ENCODE measurements around the gene LANCL2.

The LANCL2 gene

GRCh38 chr7:55360486-55360885 lies 4.7 kb upstream of the LANCL2 start:
- Histone ChIP-seq H3K4me3 (ENCODE audit: severe bottlenecking) (no peak overlapping the region), H3K27ac (ENCODE audit: poor library complexity, severe bottlenecking) (no peak overlapping the region), H3K36me3 (ENCODE audit: low read depth) (no peaks in the 10 kb centered on the region), H3K4me1 (ENCODE audit: insufficient read depth, poor library complexity, severe bottlenecking) (no peaks in the 10 kb centered on the region), H3K9me3 (ENCODE audit: severe bottlenecking) (no peaks in the 10 kb centered on the region), H3K27me3 (ENCODE audit: insufficient read depth, poor library complexity, severe bottlenecking) (no peaks in the 10 kb centered on the region)
- ATAC-seq (ENCODE audit: low read depth) (no peak), DNase-seq (ENCODE audit: low spot score) (no peak)
- TF ChIP-seq CTCF (IDR thresholded peaks at IDR 0.05; ENCODE audit: poor library complexity, severe bottlenecking), result no peak

GRCh38 chr7:55361560-55361959 lies 3.6 kb upstream of the LANCL2 start:
- no peak overlapping the region for H3K4me3 ChIP-seq (ENCODE audit: severe bottlenecking)
- no peaks in the 10 kb centered on the region for H3K9me3 ChIP-seq (ENCODE audit: severe bottlenecking)
- H3K4me1 ChIP-seq (ENCODE audit: insufficient read depth, poor library complexity, severe bottlenecking), result no peaks in the 10 kb centered on the region
- H3K36me3 ChIP-seq (ENCODE audit: low read depth), result no peaks in the 10 kb centered on the region
- TF ChIP-seq CTCF (IDR thresholded peaks at IDR 0.05; ENCODE audit: poor library complexity, severe bottlenecking), result no peak
- ATAC-seq (ENCODE audit: low read depth) (no peak), DNase-seq (ENCODE audit: low spot score) (no peak)
- no peaks in the 10 kb centered on the region for H3K27me3 ChIP-seq (ENCODE audit: insufficient read depth, poor library complexity, severe bottlenecking)
- no peak overlapping the region for H3K27ac ChIP-seq (ENCODE audit: poor library complexity, severe bottlenecking)

GRCh38 chr7:55362927-55363326 lies 2.2 kb upstream of the LANCL2 start:
- DNase-seq (ENCODE audit: low spot score) (no peak), ATAC-seq (ENCODE audit: low read depth) (no peak)
- Histone ChIP-seq H3K4me3 (ENCODE audit: severe bottlenecking) (no peak overlapping the region), H3K27me3 (ENCODE audit: insufficient read depth, poor library complexity, severe bottlenecking) (no peaks in the 10 kb centered on the region), H3K4me1 (ENCODE audit: insufficient read depth, poor library complexity, severe bottlenecking) (peaks cover 4% of the 10 kb centered on the region), H3K36me3 (ENCODE audit: low read depth) (no peaks in the 10 kb centered on the region), H3K27ac (ENCODE audit: poor library complexity, severe bottlenecking) (no peak overlapping the region), H3K9me3 (ENCODE audit: severe bottlenecking) (no peaks in the 10 kb centered on the region)
- no peak for TF ChIP-seq CTCF (IDR thresholded peaks at IDR 0.05; ENCODE audit: poor library complexity, severe bottlenecking)

GRCh38 chr7:55363386-55364170 lies 1.6 kb upstream of the LANCL2 start:
- no peak for DNase-seq (ENCODE audit: low spot score)
- H3K4me3 ChIP-seq (ENCODE audit: severe bottlenecking), result no peak overlapping the region
- H3K36me3 ChIP-seq (ENCODE audit: low read depth), result 0 out of 2 replicates have a peak, but pooled peaks cover 3% of the 10 kb centered on the region
- no peak overlapping the region for H3K27ac ChIP-seq (ENCODE audit: poor library complexity, severe bottlenecking)
- H3K9me3 ChIP-seq (ENCODE audit: severe bottlenecking), result no peaks in the 10 kb centered on the region
- no peak for TF ChIP-seq CTCF (IDR thresholded peaks at IDR 0.05; ENCODE audit: poor library complexity, severe bottlenecking)
- no peak for ATAC-seq (ENCODE audit: low read depth)
- peaks cover 4% of the 10 kb centered on the region for H3K4me1 ChIP-seq (ENCODE audit: insufficient read depth, poor library complexity, severe bottlenecking)
- no peaks in the 10 kb centered on the region for H3K27me3 ChIP-seq (ENCODE audit: insufficient read depth, poor library complexity, severe bottlenecking)

Data from RWPE2 (cell line).